Measurements from ENCODE around the gene ANKRD7.

- TF ChIP-seq, protein P1, sequence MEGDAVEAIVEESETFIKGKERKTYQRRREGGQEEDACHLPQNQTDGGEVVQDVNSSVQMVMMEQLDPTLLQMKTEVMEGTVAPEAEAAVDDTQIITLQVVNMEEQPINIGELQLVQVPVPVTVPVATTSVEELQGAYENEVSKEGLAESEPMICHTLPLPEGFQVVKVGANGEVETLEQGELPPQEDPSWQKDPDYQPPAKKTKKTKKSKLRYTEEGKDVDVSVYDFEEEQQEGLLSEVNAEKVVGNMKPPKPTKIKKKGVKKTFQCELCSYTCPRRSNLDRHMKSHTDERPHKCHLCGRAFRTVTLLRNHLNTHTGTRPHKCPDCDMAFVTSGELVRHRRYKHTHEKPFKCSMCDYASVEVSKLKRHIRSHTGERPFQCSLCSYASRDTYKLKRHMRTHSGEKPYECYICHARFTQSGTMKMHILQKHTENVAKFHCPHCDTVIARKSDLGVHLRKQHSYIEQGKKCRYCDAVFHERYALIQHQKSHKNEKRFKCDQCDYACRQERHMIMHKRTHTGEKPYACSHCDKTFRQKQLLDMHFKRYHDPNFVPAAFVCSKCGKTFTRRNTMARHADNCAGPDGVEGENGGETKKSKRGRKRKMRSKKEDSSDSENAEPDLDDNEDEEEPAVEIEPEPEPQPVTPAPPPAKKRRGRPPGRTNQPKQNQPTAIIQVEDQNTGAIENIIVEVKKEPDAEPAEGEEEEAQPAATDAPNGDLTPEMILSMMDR (conservative IDR thresholded peaks at IDR 0.05): no peak
- no peak for TF ChIP-seq EZH2 (IDR thresholded peaks at IDR 0.05; ENCODE audit: low read depth)
These were observed 65.0 kb downstream of the ANKRD7 start for GRCh38 chr7:118289476-118289875.

All from PC-9 (cell line).